ENCODE data around the gene RAI2.

RAI2 gene

GRCh38 chrX:17860811-17861488 lies at the start of gene RAI2:
Gene RAI2, minus strand, starts transcription at chrX:17861298. Its CDS starts 59,288 bp downstream, at chrX:17802010.
- in situ Hi-C loops (cut with HindIII; ENCODE audit: low sequenced_read_pairs), result no loop called here

DNA sequence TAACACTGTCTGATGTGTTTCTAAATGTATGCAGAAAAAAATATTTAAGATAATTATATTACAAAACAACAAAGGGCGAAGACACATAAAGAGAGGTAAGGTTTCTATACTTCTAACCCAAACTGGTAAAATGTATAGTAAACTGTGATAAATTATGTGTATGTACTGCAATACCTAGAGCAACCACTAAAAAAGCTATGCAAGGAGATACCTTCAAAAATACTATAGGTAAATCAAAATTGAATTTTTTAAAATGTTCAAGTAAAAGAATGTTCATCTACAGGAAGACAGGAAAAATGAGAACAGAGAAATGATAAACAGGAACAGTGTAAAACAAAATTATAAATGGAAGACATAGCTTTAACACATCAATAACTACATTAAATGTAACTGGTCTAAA lies 27.3 kb upstream of the RAI2 start:
- in situ Hi-C loops (cut with HindIII; ENCODE audit: low sequenced_read_pairs), result no loop called here

- in situ Hi-C loops (cut with HindIII; ENCODE audit: low sequenced_read_pairs), result no loop called here
Observed at GRCh38 chrX:17882680-17883079, 21.6 kb upstream of the RAI2 start.

DNA sequence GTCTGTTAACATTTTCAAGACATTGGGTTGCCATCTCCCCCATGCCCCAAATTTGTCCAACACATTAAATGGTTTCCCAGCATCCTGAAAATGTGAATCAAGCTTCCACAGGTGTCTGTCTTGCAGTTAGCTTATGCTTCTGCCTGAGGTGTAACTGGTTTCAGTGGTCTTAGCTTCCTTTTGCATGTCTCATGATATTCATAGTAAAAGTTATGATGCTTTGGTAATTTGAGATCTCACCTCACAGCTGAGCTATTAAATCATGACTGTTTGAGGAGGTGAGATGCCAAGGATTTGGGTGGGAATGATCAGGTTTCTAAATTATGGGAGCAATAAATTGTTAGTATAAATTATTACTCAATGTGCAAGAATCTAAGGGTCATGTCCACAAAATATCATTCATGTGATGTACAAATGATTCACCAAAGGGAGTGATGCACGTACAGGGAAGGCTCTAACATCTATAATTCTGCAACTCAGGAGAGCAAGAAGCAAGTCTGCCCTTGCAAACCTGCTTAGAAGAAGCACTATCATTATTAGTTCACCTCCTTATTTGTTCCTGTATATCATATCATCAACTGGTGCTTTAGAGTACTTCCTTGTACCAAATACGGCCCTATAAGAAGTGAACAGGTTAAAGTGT lies 17.1 kb upstream of the RAI2 start:
- in situ Hi-C loops (cut with HindIII; ENCODE audit: low sequenced_read_pairs), result no loop called here

DNA sequence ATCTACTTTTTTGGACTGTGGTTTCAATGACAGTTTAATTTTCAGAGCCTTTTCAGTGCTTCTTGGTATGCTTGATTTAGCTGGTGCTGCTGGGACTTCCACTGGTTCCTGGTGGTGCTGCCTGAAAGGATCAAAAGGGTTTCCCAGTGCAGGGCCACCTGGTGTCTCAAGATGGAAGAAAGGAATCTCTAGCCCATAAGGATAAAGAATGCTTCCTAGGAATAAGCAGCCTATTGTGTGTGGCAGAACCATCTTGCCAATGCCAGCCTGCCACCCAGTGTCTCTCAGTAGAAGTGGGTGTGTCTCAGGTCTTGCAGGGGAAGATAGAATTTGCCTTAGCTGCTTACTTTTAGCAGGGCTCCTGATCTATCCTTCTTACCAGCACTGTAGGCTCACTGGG lies 15.0 kb upstream of the RAI2 start:
- in situ Hi-C loops (cut with HindIII; ENCODE audit: low sequenced_read_pairs), result no loop called here

DNA sequence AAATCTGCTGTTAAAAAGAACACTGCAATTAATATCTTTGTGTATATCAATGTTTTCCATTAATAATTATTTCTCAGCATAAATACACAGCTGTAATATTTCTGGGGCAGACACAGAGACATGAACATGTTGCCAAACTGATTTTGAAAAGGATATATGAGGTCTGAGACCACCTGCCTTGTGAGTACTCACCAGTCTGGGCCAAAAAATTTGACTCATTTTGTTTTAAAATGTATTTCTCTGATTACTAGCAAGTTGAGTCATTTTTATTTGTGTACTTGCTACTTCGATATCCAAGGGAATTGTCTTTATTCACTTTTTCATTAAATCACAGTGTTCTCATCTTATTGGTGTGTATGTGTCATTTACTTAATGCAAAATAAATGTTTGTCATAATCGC lies 8.5 kb upstream of the RAI2 start:
- in situ Hi-C loops (cut with HindIII; ENCODE audit: low sequenced_read_pairs), result no loop called here

- in situ Hi-C loops (cut with HindIII; ENCODE audit: low sequenced_read_pairs), result no loop called here
Observed at GRCh38 chrX:17861489-17862011, 452 bp upstream of the RAI2 start.

DNA sequence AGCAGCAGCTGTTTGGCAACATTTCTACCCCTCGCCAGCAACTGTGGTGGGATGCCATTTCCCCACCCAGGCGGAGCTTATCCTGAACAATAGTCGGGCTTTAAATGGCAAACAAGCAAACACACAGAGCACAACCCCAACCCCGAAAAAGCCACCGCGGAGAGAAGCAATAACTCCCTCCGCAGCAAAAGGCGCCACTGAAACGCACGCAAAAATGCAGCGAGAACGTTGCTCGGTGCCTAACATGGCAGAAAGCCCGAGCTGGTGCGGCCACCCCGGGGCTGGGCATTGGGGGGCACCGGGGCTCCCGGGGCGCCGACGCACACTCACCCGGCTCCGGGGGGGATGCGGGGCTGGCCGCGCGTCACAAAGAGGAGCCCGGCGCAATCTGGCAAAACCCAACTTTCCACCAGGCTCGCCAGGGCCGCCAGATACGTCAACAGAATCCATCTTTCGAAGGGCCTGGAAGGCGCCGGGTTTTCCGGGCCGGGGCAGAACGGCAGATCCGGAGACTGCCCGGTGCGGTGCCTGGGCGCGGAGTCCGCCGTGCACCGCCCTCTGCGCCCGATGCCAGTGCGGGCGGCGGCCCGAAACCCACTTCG lies 818 bp downstream of the RAI2 start:
- in situ Hi-C loops (cut with HindIII; ENCODE audit: low sequenced_read_pairs), result no loop called here

- in situ Hi-C loops (cut with HindIII; ENCODE audit: low sequenced_read_pairs), result loop anchor here (5.0 kb wide), 1 partner anchor 103 kb away; no protein-coding TSS in a partner anchor
Observed at GRCh38 chrX:17859609-17860178, 1.4 kb downstream of the RAI2 start.

- in situ Hi-C loops (cut with HindIII; ENCODE audit: low sequenced_read_pairs), result no loop called here
Observed at GRCh38 chrX:17854531-17854930, 6.6 kb downstream of the RAI2 start.

DNA sequence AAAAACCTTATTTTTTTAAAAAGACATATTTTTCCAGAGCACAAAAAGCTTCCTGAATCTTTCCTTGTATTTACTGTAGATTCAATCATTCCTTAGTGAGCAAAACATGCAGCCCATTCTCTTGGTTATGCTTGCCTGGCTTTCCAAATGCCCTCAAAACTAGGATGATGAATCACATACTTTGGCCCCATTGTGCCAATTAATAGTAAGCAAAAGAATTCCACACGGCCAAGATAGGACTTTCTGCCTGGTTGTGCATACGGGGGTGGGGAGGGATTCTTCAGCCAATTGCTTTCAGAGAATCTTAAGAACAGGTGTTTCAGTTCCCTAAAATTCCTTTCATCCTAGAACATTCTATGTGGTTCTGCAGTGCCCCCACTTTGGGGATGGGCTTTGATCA lies 7.0 kb downstream of the RAI2 start:
- in situ Hi-C loops (cut with HindIII; ENCODE audit: low sequenced_read_pairs), result no loop called here

DNA sequence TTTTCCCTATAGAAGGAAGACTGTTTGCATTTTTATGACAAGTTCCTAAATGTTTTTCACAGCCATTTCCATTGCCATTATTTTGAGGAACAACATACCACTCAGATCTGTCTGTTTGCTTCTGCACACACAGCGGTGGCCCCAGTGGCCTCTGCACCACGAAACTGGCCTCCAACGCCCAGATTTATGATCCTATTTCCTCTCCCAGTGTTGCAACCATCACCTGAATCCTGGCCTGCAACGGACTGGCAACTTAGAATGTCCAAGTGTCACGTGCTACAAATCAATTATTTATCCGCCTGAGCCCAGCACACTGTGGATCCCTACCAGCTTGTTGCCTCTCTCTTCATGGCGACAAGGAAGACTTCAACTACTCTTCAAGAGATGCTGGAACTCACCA lies 9.2 kb downstream of the RAI2 start:
- in situ Hi-C loops (cut with HindIII; ENCODE audit: low sequenced_read_pairs), result no loop called here

DNA sequence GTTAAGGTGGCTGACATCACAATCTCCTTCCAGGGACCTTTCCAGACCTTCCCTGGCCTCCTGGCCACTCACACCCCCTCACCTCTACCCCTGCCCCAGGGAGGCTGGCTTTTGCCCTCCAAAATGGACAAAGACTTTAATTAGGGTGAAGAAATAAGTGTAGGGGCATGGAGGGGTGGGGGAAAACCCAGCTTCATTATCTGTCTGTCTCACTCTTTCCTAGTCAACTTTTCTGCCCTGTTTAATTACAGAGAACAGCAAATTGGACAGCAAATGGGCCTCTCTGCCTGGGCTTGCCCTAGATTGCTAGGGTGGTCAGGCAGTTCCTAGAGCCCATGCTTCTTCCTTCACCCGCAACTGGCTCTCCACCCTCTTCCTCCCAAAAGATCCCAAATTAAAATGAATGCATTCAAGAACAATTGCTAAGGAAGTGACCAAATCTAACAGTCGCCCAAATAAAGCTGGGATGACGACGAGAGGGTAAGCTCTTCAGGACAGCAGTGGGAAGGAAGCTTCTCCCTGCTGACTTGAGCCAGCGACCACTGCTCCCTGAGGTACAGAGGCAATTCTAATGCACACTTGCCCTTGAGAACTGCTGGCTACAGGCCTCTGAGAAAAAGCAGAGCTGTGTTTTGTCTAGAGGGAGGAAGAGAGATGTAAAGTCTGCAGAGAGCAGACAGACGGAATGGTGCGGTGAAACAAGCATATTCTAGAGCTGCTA lies 12.4 kb downstream of the RAI2 start:
- in situ Hi-C loops (cut with HindIII; ENCODE audit: low sequenced_read_pairs), result no loop called here

GRCh38 chrX:17846045-17846444 lies 15.1 kb downstream of the RAI2 start:
- in situ Hi-C loops (cut with HindIII; ENCODE audit: low sequenced_read_pairs), result no loop called here

DNA sequence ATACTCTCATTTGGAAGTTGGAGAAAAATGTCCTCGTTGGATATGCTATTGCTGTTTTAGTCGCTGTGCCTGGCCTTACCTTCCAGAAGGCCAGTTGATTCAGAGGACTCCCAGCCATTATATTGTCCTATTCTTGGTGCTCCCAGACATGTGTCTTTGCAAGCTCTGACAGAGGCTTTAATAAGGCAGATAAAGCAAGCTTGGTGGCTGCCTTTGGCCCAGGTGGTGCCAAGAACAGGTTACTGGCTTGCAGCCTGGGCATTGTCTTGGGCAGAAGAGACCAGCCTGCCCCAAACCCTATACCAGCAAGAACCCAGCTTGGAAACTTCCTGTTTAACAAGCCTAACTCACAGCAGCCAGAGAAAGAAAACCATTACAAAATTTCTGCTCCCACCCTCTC lies 16.9 kb downstream of the RAI2 start:
- in situ Hi-C loops (cut with HindIII; ENCODE audit: low sequenced_read_pairs), result no loop called here

DNA sequence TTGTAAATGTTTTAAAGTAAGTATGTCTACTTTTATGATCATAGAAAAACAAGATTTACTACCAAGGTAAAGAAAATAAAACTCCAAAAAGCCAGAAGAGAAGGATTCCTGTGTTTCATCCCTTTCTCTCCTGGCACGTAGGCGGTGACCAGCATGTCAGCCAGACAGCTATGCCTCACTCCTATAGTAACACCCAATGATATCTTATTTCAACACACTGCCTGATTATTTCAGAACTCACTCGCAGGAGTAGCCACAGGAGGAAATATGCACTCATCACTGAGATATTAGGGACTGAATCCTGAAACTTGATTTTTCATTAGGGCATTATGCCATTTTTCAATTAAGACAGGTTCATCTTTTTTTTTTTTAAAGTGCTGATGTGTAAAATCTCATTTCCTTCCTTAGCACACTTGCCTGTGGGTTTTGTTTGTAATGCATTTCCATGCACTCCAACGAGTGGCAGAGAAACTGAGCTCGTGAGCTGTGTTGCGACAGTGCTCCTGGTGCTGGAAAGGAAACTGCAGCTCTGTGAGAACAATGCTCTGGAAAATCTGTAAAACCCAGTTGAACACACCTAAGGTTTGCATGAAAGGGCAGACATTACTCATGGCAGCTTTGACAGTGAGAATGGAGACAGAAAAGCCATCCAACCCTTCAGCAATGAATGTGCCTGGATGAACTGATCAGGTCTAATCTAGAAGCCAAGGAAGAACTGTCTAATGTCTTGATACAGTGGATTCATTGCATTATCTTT lies 18.2 kb downstream of the RAI2 start:
- in situ Hi-C loops (cut with HindIII; ENCODE audit: low sequenced_read_pairs), result no loop called here

- in situ Hi-C loops (cut with HindIII; ENCODE audit: low sequenced_read_pairs), result no loop called here
Observed at GRCh38 chrX:17839269-17839668, 21.8 kb downstream of the RAI2 start.

- in situ Hi-C loops (cut with HindIII; ENCODE audit: low sequenced_read_pairs), result no loop called here
Observed at GRCh38 chrX:17836830-17837229, 24.3 kb downstream of the RAI2 start.

DNA sequence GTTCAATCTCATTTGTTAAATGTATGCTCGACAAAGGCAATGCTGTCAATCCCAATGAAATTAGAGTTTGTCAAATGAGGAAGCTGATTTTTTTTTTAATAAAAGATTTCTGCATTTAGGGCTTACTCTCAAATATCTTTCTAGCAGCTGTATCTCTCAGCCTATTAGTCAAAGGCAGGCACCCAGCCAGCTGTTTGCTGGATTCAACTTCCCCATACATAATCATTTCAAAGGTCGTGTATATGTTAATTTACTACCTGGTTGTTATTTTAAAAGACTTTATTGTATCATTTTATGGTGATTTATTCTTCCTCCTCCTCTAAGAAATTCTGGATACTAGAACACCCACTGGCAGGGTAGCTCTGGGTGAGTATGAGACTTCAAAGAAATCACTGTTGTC lies 27.1 kb downstream of the RAI2 start:
- in situ Hi-C loops (cut with HindIII; ENCODE audit: low sequenced_read_pairs), result no loop called here

GRCh38 chrX:17831255-17831654 lies 29.8 kb downstream of the RAI2 start:
- in situ Hi-C loops (cut with HindIII; ENCODE audit: low sequenced_read_pairs), result no loop called here

Measured in DLD1 (cell line).